WTC11 (cell line): ENCODE results near the gene GRPEL2. TPM values are rescaled to one million over a fixed set of nuclear protein-coding genes. Genes with fewer than 3 reads are reported as not detected.

Experiments
- ATAC-seq: fragments of 200-7000 bp; cut with Tn5 transposase; 2 replicates; pipeline ENCODE4 v1.10.0; 2021; ENCODE audit warnings: mild to moderate bottlenecking, moderate library complexity
- CTCF ChIA-PET: fragments of 300-600 bp; sonication (Branson Sonifier 250); formaldehyde crosslinking; loops from one replicate; lab custom pipeline; 2021; ENCODE audit warnings: antibody characterized with exemption; lab: Charles Lee
- POLR2A ChIA-PET: fragments of 350-600 bp; sonication (Branson Sonifier 250); formaldehyde crosslinking; loops from one replicate; lab custom pipeline; 2021; ENCODE audit warnings: antibody characterized with exemption; lab: Charles Lee
- DNase-seq: peaks from one replicate; pipeline ENCODE4 v3.0.0; 2021; ENCODE audit warnings: low spot score
- H3K27ac Mint-ChIP-seq: 2 replicates; pipeline ENCODE4 v1.8.0; 2021; ENCODE audit warnings: mixed read lengths
- H3K27me3 Mint-ChIP-seq: 2 replicates; pipeline ENCODE4 v1.8.0; 2021; ENCODE audit warnings: low read depth, mild to moderate bottlenecking, moderate library complexity, mixed read lengths
- H3K36me3 Mint-ChIP-seq: 2 replicates; pipeline ENCODE4 v1.8.0; 2021; ENCODE audit warnings: mixed read lengths
- H3K4me1 Mint-ChIP-seq: 2 replicates; pipeline ENCODE4 v1.8.0; 2022; ENCODE audit warnings: mixed read lengths
- H3K4me3 Mint-ChIP-seq: 2 replicates; pipeline ENCODE4 v1.8.0; 2021; ENCODE audit warnings: mild to moderate bottlenecking, moderate library complexity, mixed read lengths
- H3K9me3 Mint-ChIP-seq: 2 replicates; pipeline ENCODE4 v1.8.0; 2021; ENCODE audit warnings: mixed read lengths
- EMX1 ChIP-seq: fragments of 250-450 bp; sonication (Bioruptor Pico); IDR thresholded peaks from 2 replicates; pipeline ENCODE4 v1.8.0; 2021; ENCODE audit warnings: mild to moderate bottlenecking
- ETV6 ChIP-seq: sonication (generic); formaldehyde crosslinking; IDR thresholded peaks from 2 replicates; pipeline ENCODE4 v1.8.1; 2022; ENCODE audit warnings: mild to moderate bottlenecking, missing genetic modification reagents
- FOXJ3 ChIP-seq: sonication (generic); formaldehyde crosslinking; IDR thresholded peaks from 2 replicates; pipeline ENCODE4 v1.9.0; 2021; ENCODE audit warnings: missing genetic modification reagents, mild to moderate bottlenecking, borderline replicate concordance
- FOXP1 ChIP-seq: sonication (generic); formaldehyde crosslinking; IDR thresholded peaks from 2 replicates; pipeline ENCODE4 v1.8.0; 2022; ENCODE audit warnings: missing genetic modification reagents, mild to moderate bottlenecking, moderate library complexity, borderline replicate concordance
- HMGA2 ChIP-seq: fragments of 250-450 bp; sonication (Bioruptor Pico); IDR thresholded peaks from 2 replicates; pipeline ENCODE4 v1.4.0; 2021; ENCODE audit warnings: mild to moderate bottlenecking, moderate library complexity
- HMGXB4 ChIP-seq: sonication (generic); formaldehyde crosslinking; IDR thresholded peaks from 2 replicates; pipeline ENCODE4 v1.8.1; 2023; ENCODE audit warnings: mild to moderate bottlenecking, moderate library complexity, missing genetic modification reagents
- NFE2L1 ChIP-seq: sonication (generic); formaldehyde crosslinking; IDR thresholded peaks from 2 replicates; pipeline ENCODE4 v1.8.1; 2023; ENCODE audit warnings: missing genetic modification reagents
- RORB ChIP-seq: fragments of 250-450 bp; sonication (Bioruptor Pico); IDR thresholded peaks from 2 replicates; pipeline ENCODE4 v1.9.0; 2021; ENCODE audit warnings: mild to moderate bottlenecking
- SMAD3 ChIP-seq: sonication (generic); formaldehyde crosslinking; IDR thresholded peaks from 2 replicates; pipeline ENCODE4 v1.8.0; 2022; ENCODE audit warnings: missing genetic modification reagents, mild to moderate bottlenecking, borderline replicate concordance
- SMAD4 ChIP-seq: sonication (generic); formaldehyde crosslinking; IDR thresholded peaks from 2 replicates; pipeline ENCODE4 v1.8.0; 2022; ENCODE audit warnings: mild to moderate bottlenecking, missing genetic modification reagents
- STAT6 ChIP-seq: sonication (generic); formaldehyde crosslinking; conservative IDR thresholded peaks from 2 replicates; pipeline ENCODE4 v1.8.1; 2023; ENCODE audit warnings: mild to moderate bottlenecking, low read depth, missing genetic modification reagents, moderate library complexity
- TEAD4 ChIP-seq: sonication (generic); formaldehyde crosslinking; IDR thresholded peaks from 2 replicates; pipeline ENCODE4 v1.8.0; 2022; ENCODE audit warnings: mild to moderate bottlenecking, missing genetic modification reagents
- TP53 ChIP-seq: sonication (generic); formaldehyde crosslinking; IDR thresholded peaks from 2 replicates; pipeline ENCODE4 v1.8.1; 2023; ENCODE audit warnings: mild to moderate bottlenecking, missing genetic modification reagents
- USF1 ChIP-seq: sonication (generic); formaldehyde crosslinking; IDR thresholded peaks from 2 replicates; pipeline ENCODE4 v1.8.0; 2022; ENCODE audit warnings: mild to moderate bottlenecking, missing genetic modification reagents
- ZBTB43 ChIP-seq: sonication (generic); formaldehyde crosslinking; IDR thresholded peaks from 2 replicates; pipeline ENCODE4 v1.8.1; 2023; ENCODE audit warnings: mild to moderate bottlenecking, missing genetic modification reagents
- ZNF425 ChIP-seq: fragments of 250-450 bp; sonication (Bioruptor Pico); conservative IDR thresholded peaks from 2 replicates; pipeline ENCODE4 v1.9.0; 2021; ENCODE audit warnings: mild to moderate bottlenecking
- total RNA-seq: library from RNA; stranded (reverse); gene quantifications from 3 replicates; pipeline ENCODE4 v1.2.3, GENCODE V29; 2021

GRPEL2 gene
- total RNA-seq, 1 experiment from 2014 or later = 48.6 TPM

- CTCF ChIA-PET = interaction anchor here (1.1 kb wide), 1 partner anchor 12 kb away, joined by 3 read pairs; no protein-coding TSS in a partner anchor
- no peak for ATAC-seq
Observed at GRCh38 chr5:149363358-149363757, 18.1 kb downstream of the GRPEL2 start.

GRCh38 chr5:149363936-149364335, 18.6 kb downstream of the GRPEL2 start:
- no peak overlapping the region for H3K27ac Mint-ChIP-seq
- DNase-seq = no peak
- H3K4me1 Mint-ChIP-seq = peaks cover 13% of the 10 kb centered on the region
- TF ChIP-seq ETV6 = no peak
- TF ChIP-seq NFE2L1 (CRISPR knock-in tag) = no peak
- no peak for TF ChIP-seq TP53 (CRISPR knock-in tag)
- TF ChIP-seq FOXP1 (CRISPR knock-in tag) = no peak
- TF ChIP-seq FOXJ3 (CRISPR knock-in tag) = no peak
- no peak for TF ChIP-seq SMAD3 (CRISPR knock-in tag)
- no peak for TF ChIP-seq USF1 (CRISPR knock-in tag)
- TF ChIP-seq RORB (CRISPR knock-in tag) = no peak
- TF ChIP-seq EMX1 (CRISPR knock-in tag) = no peak
- no peak for TF ChIP-seq HMGA2 (CRISPR knock-in tag)
- no peak for TF ChIP-seq ZBTB43 (CRISPR knock-in tag)
- TF ChIP-seq STAT6 = no peak
- TF ChIP-seq, all 79 proteins: peak for 0
- Mint-ChIP-seq H3K4me3 (no peak overlapping the region), H3K36me3 (no peaks in the 10 kb centered on the region; the same call in 1 of the 2 replicates), H3K9me3 (no peaks in the 10 kb centered on the region), H3K27me3 (peaks cover under 1% of the 10 kb centered on the region; the same call in 1 of the 2 replicates)
- ChIA-PET POLR2A (no interaction called here), CTCF (interaction anchor here (1.1 kb wide), 1 partner anchor 11 kb away, joined by 3 read pairs; no protein-coding TSS in a partner anchor)
- no peak for ATAC-seq

More at GRCh38 chr5:149363358-149363757, 18.1 kb downstream of the GRPEL2 start:
- no peak overlapping the region for H3K4me3 Mint-ChIP-seq
- DNase-seq = no peak
- POLR2A ChIA-PET = no interaction called here
- peaks cover 18% of the 10 kb centered on the region for H3K4me1 Mint-ChIP-seq
- TF ChIP-seq ZNF425 = no peak
- no peak for TF ChIP-seq SMAD4 (CRISPR knock-in tag)
- TF ChIP-seq TEAD4 = no peak
- no peak for TF ChIP-seq HMGXB4
- H3K27ac Mint-ChIP-seq = no peak overlapping the region
- no peaks in the 10 kb centered on the region; the same call in 1 of the 2 replicates for H3K36me3 Mint-ChIP-seq
- no peaks in the 10 kb centered on the region for H3K9me3 Mint-ChIP-seq
- H3K27me3 Mint-ChIP-seq = peaks cover 3% of the 10 kb centered on the region; the same call in 1 of the 2 replicates
